Breast epithelium (tissue), 3 donors: ENCODE results near the gene KDSR.

ENCODE experiments used
- CTCF ChIP-seq, 3 donors: fragments of 450-650 bp; IDR thresholded peaks; one replicate each; pipeline ENCODE4 v1.5.1; 2016 to 2017; ENCODE audit warnings: antibody characterized with exemption in 3 of 3, mild to moderate bottlenecking in 3 of 3, moderate library complexity in 3 of 3
- POLR2A ChIP-seq: fragments of 450-650 bp; IDR thresholded peaks from one replicate; pipeline ENCODE4 v1.6.1; 2016; ENCODE audit warnings: antibody characterized with exemption, mild to moderate bottlenecking, moderate library complexity

- TF ChIP-seq POLR2A (no peak), CTCF (IDR thresholded peaks at IDR 0.05) (no peak)
Observed at GRCh38 chr18:63366213-63367052, 573 bp downstream of the KDSR start.
